ENCODE data around the gene ZBTB4.

The ZBTB4 gene, protein sequence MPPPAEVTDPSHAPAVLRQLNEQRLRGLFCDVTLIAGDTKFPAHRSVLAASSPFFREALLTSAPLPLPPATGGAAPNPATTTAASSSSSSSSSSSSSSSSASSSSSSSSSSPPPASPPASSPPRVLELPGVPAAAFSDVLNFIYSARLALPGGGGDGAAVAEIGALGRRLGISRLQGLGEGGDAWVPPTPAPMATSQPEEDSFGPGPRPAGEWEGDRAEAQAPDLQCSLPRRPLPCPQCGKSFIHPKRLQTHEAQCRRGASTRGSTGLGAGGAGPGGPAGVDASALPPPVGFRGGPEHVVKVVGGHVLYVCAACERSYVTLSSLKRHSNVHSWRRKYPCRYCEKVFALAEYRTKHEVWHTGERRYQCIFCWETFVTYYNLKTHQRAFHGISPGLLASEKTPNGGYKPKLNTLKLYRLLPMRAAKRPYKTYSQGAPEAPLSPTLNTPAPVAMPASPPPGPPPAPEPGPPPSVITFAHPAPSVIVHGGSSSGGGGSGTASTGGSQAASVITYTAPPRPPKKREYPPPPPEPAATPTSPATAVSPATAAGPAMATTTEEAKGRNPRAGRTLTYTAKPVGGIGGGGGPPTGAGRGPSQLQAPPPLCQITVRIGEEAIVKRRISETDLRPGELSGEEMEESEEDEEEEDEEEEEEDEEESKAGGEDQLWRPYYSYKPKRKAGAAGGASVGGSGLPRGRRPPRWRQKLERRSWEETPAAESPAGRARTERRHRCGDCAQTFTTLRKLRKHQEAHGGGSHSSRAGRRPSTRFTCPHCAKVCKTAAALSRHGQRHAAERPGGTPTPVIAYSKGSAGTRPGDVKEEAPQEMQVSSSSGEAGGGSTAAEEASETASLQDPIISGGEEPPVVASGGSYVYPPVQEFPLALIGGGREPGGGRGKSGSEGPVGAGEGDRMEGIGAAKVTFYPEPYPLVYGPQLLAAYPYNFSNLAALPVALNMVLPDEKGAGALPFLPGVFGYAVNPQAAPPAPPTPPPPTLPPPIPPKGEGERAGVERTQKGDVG

DNA sequence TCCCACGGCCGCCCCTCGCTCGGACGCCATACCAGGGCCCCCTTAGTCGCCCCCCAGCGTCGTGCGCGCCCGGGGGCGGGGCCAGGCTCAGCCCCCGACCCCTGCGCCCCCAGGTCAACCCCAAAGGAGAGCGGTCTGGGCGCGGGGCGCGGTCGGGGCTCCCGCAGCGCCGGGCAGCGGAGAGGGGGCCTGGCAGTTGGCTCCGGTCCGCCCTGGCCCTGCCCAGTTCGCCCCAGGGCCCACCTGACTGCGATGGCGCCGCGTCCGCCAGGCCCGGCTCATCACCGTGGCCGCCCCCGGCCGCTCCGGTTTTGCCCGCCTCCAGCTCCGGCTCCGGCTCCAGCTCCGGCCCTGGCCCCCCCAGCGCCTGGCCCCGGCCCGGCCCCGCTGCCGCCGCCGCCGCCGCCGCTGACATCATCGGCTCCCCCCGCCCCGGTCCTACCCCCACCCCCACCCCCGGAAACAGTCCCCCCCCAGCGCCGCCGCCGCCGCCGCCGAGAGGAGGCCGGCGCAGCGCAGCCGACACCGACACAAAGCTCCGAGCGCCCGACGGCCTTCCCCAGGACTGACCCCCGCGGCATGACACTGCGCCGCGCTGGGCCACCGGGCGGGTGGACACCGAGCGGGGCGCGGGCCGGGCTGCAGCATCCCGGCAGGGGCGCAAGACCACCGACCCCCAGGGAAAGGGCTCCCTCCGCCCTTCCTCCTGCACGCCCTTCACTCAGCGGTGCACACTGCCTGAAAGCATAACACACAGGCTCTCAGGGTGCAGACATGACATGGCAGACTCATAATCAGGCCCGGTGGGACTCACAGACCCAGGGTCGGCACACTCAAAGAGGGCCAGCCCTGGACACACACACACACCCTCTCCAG is at the start of gene ZBTB4:
Gene ZBTB4, minus strand, starts transcription at position 419 of the 876 bp plus-strand sequence. CDS start 12,830 bp downstream, outside the sequence.
- peak; percentile 34 to 59 for DNase-seq (ENCODE audit: low read depth in 1 of 2, low spot score in 1 of 2)

DNA sequence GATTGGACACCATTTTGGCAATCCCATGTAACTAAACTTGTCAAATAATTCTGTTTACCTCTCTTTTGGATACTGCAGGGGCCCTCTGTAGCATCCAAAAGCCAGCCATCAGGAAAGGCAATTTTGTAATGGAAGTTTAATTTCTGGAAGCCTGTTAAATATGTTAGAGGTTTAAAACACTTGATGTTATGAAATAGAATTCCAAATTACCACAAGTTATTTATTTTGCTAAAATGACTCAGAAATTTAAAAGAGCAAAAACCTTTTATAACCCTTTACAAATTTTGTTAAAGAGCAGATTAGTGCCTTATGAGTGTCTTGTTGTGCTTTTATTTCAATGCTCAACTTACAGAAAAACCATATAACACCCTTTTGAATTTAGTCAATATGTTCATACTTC is 49.4 kb upstream of the ZBTB4 start:
- DNase-seq (ENCODE audit: low read depth in 1 of 2, low spot score in 1 of 2) = no peak

DNA sequence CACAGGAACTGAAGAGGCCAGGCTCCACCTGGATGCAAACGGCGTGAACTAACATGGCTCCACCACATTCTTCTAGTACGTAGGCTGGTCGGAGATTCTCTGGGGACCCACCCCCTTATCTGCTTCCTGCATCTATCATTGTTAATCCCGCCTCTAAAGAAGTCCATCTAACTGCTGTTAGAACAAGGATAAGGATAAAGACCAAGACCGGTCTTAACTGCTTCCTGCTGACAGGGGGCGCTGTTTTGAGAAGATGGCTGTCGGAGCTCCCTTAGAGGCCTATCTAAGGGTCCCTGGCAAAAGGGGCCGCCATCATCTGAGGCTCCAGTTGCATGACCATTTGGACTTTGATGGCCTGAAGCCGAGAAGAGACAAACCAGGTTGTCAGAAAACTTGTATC is 43.6 kb upstream of the ZBTB4 start:
- DNase-seq (ENCODE audit: low read depth in 1 of 2, low spot score in 1 of 2) = peak in 1 of 2 donors; percentile 15

DNA sequence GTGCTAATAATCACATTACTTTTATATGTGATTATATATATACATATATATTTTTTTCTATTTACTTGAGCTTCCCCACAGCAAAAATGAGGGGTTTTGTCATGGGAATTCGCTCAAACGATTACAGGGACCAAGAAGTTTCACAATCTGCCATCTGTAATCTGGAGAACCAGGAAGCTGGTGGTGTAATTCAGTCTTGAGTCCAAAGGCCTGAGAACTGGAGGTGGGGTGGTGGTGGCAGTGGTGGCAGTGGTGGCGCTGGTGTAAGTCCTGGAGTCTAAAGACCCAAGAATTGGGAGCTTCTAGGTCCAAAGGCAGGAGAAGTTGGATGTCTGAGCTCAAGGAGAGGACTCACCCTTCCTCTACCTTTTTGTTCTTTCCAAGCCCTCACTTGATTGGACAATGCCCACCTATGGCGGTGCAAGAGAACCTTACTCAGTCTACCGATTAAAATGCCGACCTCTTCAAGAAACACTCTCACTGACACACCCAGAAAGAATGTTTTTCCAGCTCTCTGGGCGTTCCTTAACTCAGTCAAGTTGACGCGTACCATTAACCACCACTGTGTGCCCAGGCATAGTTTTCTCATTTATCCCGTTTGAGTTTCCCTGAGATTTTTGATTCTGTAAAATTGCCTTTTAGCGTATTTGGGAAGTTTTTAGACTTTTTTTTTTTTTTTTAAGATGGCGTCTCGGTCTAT is 36.6 kb upstream of the ZBTB4 start:
- no peak for DNase-seq (ENCODE audit: low read depth in 1 of 2, low spot score in 1 of 2)

DNA sequence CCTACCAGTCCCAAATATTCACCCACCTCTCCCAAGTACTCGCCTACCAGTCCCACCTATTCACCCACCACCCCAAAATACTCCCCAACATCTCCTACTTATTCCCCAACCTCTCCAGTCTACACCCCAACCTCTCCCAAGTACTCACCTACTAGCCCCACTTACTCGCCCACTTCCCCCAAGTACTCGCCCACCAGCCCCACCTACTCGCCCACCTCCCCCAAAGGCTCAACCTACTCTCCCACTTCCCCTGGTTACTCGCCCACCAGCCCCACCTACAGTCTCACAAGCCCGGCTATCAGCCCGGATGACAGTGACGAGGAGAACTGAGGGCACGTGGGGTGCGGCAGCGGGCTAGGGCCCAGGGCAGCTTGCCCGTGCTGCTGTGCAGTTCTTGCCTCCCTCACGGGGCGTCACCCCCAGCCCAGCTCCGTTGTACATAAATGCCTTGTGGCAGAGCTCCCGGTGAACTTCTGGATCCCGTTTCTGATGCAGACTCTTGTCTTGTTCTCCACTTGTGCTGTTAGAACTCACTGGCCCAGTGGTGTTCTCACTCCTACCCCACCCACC is 34.5 kb upstream of the ZBTB4 start:
- no peak for DNase-seq (ENCODE audit: low read depth in 1 of 2, low spot score in 1 of 2)

DNA sequence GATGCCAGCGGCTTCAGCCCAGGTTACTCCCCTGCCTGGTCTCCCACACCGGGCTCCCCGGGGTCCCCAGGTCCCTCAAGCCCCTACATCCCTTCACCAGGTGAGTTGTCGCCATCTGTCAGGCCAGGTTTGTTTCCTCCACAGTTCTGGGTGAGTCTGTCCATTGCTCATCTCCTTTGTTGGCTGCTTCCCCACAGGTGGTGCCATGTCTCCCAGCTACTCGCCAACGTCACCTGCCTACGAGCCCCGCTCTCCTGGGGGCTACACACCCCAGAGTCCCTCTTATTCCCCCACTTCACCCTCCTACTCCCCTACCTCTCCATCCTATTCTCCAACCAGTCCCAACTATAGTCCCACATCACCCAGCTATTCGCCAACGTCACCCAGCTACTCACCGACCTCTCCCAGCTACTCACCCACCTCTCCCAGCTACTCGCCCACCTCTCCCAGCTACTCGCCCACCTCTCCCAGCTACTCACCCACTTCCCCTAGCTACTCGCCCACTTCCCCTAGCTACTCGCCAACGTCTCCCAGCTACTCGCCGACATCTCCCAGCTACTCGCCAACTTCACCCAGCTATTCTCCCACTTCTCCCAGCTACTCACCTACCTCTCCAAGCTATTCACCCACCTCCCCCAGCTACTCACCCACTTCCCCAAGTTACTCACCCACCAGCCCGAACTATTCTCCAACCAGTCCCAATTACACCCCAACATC is 33.6 kb upstream of the ZBTB4 start:
- no peak for DNase-seq (ENCODE audit: low read depth in 1 of 2, low spot score in 1 of 2)

DNA sequence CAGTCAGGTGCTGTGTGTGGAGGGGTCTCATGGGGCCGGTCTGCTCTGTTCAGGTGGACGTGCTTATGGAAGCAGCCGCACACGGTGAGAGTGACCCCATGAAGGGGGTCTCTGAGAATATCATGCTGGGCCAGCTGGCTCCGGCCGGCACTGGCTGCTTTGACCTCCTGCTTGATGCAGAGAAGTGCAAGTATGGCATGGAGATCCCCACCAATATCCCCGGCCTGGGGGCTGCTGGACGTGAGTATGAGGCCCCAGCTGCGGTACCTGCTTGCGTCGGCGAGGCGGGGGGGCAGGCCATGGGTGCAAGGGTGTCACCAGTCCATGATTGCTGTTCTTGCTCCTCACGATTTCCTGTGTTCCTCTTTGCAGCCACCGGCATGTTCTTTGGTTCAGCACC is 32.7 kb upstream of the ZBTB4 start:
- no peak for DNase-seq (ENCODE audit: low read depth in 1 of 2, low spot score in 1 of 2)

DNA sequence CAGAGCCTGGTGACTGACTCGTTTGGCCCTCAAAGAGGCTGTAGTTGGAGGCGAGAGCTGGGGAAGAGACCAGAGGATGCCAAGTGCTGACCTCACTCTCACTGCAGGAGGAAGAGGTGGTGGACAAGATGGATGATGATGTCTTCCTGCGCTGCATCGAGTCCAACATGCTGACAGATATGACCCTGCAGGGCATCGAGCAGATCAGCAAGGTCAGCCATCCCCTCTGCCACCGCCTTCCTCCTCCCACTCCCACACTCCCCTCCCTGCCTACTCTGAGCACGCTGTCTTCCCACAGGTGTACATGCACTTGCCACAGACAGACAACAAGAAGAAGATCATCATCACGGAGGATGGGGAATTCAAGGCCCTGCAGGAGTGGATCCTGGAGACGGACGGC is 31.7 kb upstream of the ZBTB4 start:
- no peak for DNase-seq (ENCODE audit: low read depth in 1 of 2, low spot score in 1 of 2)

DNA sequence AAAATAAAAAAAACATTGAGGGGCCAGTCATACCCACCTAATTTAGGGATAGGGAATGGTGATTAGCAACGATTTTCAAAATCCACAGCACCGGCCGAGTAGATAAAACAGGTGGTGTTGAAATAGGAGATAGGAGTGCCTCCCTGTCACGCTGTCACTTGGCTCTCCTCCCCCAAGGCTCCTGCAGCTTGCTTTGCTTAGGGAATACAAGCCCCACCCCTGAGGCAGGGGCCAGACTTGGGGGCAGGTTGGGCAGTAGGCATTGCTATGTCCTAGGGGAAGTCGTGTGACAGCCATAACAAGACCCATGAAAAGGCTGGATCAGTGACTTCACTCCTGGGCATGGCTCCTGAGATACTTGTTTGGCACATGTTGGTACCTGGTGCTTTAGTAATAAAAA is 30.5 kb upstream of the ZBTB4 start:
- no peak for DNase-seq (ENCODE audit: low read depth in 1 of 2, low spot score in 1 of 2)

DNA sequence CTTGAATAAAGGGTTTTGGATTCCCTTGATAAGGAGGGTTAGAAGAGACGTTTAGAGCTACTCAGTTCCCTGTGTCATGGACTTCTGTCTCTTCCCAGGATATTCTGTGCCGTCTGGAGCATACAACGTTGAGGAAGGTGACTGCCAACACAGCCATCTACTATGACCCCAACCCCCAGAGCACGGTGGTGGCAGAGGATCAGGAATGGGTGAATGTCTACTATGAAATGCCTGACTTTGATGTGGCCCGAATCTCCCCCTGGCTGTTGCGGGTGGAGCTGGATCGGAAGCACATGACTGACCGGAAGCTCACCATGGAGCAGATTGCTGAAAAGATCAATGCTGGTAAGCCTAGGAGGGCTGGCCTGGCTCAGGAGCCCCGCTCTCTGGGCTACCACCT is 29.4 kb upstream of the ZBTB4 start:
- DNase-seq (ENCODE audit: low read depth in 1 of 2, low spot score in 1 of 2) = no peak

DNA sequence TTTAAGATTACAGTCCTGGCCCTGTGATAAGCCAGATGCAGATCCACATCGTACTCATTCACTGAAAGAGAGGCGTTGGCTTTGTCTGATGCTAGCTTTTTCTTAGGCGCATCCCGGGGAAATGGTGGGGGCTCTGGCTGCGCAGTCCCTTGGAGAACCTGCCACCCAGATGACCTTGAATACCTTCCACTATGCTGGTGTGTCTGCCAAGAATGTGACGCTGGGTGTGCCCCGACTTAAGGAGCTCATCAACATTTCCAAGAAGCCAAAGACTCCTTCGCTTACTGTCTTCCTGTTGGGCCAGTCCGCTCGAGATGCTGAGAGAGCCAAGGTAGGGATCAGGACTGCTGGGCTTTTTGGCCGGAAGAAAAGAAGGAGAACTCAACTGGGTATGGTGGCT is 28.7 kb upstream of the ZBTB4 start:
- DNase-seq (ENCODE audit: low read depth in 1 of 2, low spot score in 1 of 2) = no peak

DNA sequence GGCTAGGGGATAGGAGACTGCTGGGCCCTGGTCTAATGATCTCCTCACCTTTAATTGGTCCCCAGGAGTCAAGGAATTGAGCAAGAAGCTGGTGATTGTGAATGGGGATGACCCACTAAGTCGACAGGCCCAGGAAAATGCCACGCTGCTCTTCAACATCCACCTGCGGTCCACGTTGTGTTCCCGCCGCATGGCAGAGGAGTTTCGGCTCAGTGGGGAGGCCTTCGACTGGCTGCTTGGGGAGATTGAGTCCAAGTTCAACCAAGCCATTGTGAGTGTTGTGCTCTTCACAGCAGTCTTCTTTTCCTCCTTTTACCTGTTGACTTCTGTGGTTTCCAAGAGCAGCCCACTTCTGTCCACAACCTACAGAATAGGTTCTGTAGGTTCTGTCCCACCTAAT is 24.1 kb upstream of the ZBTB4 start:
- no peak for DNase-seq (ENCODE audit: low read depth in 1 of 2, low spot score in 1 of 2)

DNA sequence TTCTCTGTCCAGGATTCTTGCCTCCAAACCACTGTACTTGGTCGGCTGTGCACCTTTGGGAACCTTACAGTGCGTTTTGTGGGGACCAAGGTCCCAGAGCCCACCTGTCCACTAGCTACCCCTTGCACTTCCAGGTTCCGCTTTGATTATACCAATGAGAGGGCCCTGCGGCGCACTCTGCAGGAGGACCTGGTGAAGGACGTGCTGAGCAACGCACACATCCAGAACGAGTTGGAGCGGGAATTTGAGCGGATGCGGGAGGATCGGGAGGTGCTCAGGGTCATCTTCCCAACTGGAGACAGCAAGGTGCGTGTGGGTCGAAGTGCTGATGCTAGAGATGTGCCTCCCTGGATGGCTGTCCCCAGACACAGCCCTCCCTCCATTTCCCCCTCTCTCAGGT is 23.6 kb upstream of the ZBTB4 start:
- DNase-seq (ENCODE audit: low read depth in 1 of 2, low spot score in 1 of 2) = no peak

DNA sequence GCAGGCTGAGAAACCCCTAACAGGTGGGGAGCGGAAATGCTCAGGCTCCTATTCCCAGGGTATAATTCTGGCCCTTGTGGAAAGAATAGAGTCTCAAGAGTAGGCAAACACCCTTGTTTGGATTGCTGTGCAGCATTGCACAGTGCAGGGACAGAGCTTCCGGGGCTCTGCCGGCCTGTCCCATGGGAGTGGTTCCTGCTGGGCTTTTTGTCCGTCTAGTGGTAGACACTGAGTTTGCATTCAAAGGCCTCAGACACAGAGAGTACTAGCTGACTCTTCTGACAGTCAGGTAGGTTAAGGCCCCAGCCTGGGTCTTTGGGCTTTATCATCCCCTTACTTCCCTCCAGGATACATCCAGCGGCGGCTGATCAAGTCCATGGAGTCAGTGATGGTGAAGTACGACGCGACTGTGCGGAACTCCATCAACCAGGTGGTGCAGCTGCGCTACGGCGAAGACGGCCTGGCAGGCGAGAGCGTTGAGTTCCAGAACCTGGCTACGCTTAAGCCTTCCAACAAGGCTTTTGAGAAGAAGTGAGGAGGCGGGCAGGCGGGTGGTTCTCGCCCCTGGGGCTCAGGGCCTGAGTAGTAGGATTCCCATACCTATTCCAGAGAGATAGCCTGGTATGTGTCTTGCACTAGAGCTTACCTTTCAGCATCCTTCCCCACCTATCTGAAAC is 22.9 kb upstream of the ZBTB4 start:
- no peak for DNase-seq (ENCODE audit: low read depth in 1 of 2, low spot score in 1 of 2)

DNA sequence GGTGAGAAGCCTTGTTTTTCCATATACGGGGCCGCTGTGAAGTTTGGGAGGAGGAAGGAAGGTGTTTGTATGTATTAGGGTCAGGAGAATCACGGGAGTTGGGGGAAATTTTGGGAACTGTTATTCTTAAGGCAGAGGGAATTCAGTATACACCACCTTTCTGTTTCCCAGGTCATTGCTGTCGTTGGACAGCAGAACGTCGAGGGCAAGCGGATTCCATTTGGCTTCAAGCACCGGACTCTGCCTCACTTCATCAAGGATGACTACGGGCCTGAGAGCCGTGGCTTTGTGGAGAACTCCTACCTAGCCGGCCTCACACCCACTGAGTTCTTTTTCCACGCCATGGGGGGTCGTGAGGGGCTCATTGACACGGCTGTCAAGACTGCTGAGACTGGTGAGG is 22.3 kb upstream of the ZBTB4 start:
- DNase-seq (ENCODE audit: low read depth in 1 of 2, low spot score in 1 of 2) = no peak

DNA sequence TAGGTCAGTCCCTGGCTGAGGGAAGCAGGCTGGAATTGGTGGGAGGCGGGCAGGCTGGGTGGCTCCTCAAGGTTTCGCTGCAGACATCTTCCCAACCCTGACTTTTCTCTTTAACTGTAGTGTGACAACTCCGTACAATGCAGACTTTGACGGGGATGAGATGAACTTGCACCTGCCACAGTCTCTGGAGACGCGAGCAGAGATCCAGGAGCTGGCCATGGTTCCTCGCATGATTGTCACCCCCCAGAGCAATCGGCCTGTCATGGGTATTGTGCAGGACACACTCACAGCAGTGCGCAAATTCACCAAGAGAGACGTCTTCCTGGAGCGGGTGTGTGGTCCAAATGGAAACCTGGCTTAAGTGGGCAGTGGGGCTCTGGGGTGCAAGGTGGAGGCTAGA is 19.7 kb upstream of the ZBTB4 start:
- DNase-seq (ENCODE audit: low read depth in 1 of 2, low spot score in 1 of 2) = no peak

DNA sequence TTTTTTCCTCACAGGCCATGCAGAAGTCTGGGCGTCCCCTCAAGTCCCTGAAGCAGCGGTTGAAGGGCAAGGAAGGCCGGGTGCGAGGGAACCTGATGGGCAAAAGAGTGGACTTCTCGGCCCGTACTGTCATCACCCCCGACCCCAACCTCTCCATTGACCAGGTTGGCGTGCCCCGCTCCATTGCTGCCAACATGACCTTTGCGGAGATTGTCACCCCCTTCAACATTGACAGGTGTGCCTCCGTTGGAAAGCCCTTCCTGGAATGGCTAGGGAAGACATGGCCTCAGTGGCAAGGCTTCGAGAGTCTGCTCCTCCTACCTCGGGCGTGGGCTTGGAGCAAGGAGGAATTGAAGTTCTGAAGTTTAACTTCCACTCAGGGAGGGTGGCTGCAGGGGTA is 18.2 kb upstream of the ZBTB4 start:
- no peak for DNase-seq (ENCODE audit: low read depth in 1 of 2, low spot score in 1 of 2)

DNA sequence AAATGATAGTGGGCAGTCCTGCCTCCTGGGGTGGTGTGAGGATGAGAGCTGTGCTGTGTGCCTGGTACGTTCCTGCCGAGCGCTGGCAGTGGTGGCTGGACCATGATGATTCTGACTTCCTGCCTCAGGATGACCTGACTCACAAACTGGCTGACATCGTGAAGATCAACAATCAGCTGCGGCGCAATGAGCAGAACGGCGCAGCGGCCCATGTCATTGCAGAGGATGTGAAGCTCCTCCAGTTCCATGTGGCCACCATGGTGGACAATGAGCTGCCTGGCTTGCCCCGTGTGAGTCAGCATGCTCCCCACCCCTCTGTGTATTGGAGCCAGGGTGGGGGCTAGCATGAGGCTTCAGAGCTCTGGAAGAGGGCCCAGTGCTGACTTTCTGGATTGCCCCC is 17.8 kb upstream of the ZBTB4 start:
- DNase-seq (ENCODE audit: low read depth in 1 of 2, low spot score in 1 of 2) = no peak
